WI38 (cell line): Measurements from ENCODE around the gene KCNAB2.

Experiments used
- H3K4me3 ChIP-seq: 2 replicates; pipeline ENCODE4 v1.5.1; 2011; ENCODE audit warnings: low read depth, mild to moderate bottlenecking, control low read depth, low read length
- CTCF ChIP-seq: IDR thresholded peaks from 2 replicates; pipeline ENCODE4 v1.5.1; 2012; ENCODE audit warnings: low read depth, mild to moderate bottlenecking, control low read depth, low read length

The KCNAB2 gene

GRCh38 chr1:6091823-6092109 is 46.1 kb downstream of the KCNAB2 start:
- TF ChIP-seq CTCF = no peak
- H3K4me3 ChIP-seq = no peak overlapping the region

- no peak overlapping the region for H3K4me3 ChIP-seq
- TF ChIP-seq CTCF = no peak
These were observed 46.5 kb downstream of the KCNAB2 start for GRCh38 chr1:6092211-6092610.

DNA sequence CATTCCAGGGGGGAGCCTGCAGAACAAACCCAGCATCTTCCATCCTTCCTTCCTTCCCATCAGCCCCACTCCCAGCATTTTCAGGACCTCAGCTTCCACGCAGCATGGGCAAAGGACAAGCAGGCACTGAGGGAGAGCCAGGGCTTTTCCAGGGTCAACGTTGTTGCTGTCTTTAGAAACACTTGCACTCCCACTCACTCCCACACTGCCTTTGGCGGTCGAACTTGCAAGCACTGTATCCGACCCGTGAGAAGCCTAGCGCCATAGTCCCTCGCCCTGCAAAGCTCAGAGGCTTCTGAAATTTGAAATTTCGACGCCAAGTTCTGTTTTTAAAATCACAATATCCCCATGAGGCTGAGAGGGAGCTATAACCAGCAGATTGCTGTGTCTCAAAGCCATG is 47.4 kb downstream of the KCNAB2 start:
- TF ChIP-seq CTCF = no peak
- H3K4me3 ChIP-seq = no peak overlapping the region

- no peak overlapping the region for H3K4me3 ChIP-seq
- TF ChIP-seq CTCF = no peak
These were observed 47.9 kb downstream of the KCNAB2 start for GRCh38 chr1:6093611-6094010.

GRCh38 chr1:6094246-6094645 is 48.6 kb downstream of the KCNAB2 start:
- H3K4me3 ChIP-seq = no peak overlapping the region
- TF ChIP-seq CTCF = no peak

DNA sequence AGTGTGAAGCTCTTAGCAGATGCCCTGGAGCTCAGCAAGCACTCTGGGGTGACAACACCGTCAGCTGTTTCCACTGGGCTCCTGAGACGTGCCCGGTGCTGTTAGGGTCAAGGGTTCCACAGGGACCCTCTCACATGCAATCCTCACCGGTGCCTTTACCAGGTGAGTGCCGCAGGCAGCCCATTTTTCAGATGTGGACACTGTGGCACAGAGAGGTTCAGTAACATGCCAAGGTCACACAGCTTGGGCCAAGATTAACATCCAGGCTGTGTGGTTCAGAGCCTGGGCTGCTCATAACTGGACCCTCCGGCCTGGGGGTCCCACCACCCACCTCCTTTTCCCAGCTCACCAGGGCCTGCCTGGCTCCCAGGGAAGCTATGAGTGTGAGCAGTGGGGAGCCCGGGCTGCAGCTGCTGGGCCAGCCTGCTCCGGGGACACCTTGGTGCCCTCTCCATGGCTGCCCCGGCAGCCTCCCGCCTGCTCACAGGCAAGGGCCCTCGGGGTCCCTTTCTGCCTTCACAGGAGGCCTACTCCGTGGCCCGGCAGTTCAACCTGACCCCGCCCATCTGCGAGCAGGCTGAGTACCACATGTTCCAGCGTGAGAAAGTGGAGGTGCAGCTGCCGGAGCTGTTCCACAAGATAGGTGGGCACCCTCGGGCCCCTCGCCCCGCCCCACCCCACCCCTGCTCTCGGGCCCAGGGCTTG is 49.3 kb downstream of the KCNAB2 start:
- TF ChIP-seq CTCF = no peak
- H3K4me3 ChIP-seq = no peak overlapping the region

DNA sequence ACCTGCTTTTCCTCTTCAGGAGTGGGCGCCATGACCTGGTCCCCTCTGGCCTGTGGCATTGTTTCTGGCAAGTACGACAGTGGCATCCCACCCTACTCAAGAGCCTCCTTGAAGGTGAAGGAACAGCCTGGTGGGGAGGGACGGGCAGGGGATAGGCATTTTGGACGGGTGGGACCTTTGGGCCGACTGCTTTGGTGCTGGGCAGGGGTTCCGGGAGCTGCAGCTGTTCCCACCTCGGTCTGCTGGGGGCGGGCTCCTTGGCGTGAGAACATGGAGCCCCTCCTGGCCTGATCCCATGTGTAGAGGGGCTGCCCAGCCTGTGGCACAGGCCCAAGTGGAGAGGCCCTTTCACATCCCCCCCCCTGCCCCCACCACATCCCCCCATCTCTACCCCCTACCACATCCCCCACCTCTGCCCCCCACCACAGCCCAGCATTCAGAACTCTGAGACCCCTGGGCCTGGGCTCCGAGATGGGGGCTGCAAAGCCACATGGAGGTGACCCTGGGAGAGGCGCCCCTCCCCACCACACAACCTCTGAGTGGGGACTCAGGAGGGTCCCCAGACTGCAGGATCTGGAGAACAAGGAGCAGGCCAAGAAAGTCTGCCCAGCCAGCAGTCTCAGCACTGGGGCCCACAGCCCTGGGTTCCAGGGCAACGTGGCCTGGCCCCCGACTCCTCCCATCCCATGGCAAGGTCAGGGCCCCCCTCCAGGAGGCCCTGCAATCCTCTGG is 50.0 kb downstream of the KCNAB2 start:
- TF ChIP-seq CTCF = no peak
- H3K4me3 ChIP-seq = no peak overlapping the region
